ENCODE measurements around the gene STXBP6.
"Not testable (repeated sequence)": the region's sequence is repeated elsewhere in the genome, so short reads cannot be mapped to it uniquely, and the experiment has no call there.

Gene STXBP6

DNA sequence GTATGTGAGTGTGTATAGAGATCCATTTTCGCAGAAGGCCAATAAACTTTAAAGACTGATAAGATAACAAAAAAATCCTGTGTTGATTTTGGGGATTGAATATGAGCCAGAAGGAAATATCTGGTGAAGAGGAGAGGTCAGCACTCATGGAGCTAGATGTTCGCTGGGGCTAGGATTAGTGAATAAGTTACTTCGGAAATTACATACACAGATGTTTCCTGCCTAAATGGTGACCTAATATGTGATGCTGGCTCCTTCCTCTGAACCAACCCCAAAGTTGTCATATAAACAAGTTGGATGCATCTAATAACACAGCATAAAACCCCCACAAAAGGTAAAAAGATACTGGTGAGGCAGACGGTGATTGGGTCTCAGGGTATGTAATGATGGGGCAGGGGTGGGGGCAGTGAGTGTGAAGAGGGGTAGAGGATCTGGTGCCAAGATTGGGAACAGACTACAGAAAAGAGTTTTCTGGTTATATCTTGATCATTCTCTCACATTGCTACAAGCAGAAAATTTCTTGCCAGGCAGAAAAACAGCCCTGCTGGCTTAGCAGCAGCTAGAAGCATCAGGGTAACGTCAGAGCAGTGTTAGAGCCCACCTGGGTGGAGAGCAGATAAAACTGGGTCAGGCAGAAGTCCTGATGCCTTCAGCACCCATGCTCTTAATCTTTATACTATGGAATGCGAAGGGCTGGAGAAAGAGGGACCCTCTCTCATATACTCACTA is 275.6 kb downstream of the STXBP6 start:
- in situ Hi-C loops (cut with MboI; ENCODE audit: low sequenced_read_pairs) = no loop called here

DNA sequence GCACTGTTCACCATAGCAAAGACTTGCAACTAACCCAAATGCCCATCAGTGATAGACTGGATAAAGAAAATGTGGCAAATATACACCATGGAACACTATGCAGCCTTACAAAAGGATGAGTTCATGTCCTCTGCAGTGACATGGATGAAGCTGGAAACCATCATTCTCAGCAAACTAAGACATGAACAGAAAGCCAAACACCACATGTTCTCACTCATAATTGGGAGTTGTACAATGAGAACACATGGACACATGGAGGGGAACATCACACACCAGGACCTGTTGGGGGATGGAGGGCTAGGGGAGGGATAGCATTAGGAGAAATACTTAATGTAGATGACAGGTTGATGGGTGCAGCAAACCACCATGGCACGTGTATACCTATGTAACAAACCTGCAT is 276.4 kb downstream of the STXBP6 start:
- in situ Hi-C loops (cut with MboI; ENCODE audit: low sequenced_read_pairs) = not testable (repeated sequence)

DNA sequence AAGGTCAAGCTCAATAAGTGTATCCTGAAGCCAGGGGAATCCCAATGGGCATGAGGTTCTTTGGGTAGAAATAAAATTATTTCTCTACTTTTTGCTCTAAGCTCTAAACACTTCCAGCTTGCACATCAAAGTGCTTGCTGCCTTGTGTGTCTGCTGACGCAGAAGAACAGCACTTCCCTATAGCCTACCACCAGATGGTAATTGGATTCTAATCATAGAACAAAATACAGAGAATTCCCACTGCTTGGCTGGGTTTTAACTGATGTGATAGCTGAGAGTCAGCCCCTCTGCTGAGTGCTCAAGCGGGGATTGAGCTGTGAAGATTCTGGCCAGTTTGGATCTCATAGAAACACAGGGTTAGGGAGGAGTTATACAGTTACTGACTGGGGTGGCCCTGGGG is 283.5 kb downstream of the STXBP6 start:
- in situ Hi-C loops (cut with MboI; ENCODE audit: low sequenced_read_pairs) = no loop called here

DNA sequence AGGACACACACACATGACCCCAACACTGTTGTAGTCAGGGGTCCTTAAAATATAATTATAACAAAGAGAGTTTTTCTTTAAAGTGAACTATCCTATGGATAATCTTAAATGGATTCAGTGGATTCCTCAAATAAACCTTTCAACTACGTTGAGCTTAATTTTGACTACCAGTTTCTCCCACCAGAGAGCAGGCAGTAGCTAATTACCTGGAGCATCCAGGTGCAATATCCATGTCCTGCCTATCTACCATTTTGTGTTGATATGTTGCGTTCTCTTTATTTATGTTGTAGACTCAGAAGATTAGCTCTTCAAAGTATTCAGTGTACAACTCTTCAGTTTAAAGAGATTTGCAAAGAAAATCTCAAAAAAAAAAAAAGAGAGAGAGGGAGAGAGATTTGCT is 288.8 kb downstream of the STXBP6 start:
- in situ Hi-C loops (cut with MboI; ENCODE audit: low sequenced_read_pairs) = no loop called here
